ENCODE measurements around the gene NNMT.

Gene NNMT

DNA sequence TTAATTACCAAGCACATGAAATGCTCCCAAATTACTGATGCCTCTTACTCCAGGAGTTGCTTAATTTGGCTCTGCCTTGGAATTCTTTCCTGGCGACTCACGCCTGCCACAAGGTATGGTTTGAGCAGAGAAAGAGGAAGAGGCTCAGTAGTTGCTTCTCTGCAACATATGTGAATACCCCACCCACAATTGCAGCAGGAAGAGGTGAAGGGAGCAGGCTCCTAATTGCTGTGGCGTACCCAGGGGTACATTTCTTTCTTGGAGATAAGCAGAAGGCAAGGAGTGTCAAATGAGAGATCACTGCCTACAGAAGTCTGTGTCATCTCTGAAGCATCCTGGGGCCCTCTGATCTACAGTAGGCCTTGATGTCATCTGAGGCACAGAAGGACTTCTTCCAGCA lies 10.6 kb upstream of the NNMT start:
- peak; percentile 84 for DNase-seq

DNA sequence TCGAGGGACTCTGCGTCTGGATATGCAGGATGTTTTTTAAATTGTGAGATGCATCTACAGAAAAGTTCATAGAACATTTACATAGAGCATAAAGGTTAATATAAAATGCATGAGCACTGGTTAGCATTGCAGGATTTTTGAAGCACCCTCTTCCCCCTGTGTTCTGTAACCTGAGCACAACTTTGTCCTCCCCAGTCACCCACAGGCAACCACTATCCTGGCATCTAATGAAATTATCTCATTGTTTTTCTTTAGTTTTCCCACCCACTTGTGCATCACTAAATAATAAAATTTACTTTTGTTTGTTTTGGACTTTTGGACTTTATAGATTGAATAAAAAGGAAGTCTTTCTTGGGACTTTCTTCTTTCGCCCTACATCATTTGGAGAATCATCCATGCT lies 10.0 kb upstream of the NNMT start:
- no peak for DNase-seq

DNA sequence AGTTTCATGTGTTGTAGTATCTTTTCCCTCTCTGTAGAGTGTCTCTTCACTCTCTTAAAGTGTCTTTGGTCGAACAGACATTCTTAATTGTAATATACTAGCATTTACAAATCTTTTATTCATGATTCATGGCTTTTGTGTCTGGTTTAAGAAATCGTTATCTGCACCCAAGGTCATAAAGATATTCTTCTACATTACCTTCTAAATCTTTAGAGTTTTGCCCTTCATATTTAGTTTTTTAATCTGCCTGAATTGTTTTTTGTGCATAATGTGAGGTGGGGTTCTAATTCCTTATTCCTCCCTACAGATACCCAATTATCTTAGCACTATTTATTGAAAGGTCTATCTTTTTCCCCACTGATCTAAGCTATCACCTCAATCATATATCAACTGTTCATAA lies 9.0 kb upstream of the NNMT start:
- no peak for DNase-seq

DNA sequence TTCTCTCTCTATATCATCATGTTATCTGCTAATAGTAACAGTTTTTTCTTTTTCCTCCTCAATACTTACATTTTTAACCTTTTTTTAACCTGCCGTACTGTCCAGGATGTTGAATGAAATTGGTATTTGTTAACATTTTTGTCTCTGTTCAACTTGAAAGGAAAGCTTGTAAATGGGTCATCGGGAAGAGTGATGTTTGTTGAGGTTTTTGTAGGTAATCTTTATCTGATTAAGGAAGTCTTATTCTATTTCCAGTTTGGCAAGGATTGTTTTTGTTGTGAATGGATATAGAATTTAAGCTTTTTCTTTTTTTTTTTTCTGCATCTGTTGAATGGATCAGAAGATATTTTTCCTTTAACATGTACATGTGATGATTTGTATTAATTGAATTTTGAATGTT lies 8.1 kb upstream of the NNMT start:
- no peak for DNase-seq

DNA sequence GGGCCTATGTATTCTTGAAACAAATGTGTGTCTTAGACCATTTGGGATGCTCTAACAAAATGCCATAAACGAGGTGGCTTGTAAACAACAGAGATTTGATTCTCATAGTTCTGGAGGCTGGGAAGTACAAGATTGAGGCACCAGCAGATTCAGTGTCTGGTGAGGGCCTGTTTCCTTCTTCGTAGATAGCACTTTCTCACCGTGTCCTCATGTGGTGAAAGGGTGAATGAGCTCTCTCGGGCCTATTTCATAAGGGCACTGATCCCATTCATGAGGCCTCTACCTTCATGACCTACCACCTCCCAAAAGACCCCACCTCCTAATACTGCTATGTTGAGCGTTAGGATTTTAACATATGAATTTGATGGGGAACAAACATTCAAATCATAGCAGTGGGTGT lies 6.4 kb upstream of the NNMT start:
- DNase-seq, result no peak

DNA sequence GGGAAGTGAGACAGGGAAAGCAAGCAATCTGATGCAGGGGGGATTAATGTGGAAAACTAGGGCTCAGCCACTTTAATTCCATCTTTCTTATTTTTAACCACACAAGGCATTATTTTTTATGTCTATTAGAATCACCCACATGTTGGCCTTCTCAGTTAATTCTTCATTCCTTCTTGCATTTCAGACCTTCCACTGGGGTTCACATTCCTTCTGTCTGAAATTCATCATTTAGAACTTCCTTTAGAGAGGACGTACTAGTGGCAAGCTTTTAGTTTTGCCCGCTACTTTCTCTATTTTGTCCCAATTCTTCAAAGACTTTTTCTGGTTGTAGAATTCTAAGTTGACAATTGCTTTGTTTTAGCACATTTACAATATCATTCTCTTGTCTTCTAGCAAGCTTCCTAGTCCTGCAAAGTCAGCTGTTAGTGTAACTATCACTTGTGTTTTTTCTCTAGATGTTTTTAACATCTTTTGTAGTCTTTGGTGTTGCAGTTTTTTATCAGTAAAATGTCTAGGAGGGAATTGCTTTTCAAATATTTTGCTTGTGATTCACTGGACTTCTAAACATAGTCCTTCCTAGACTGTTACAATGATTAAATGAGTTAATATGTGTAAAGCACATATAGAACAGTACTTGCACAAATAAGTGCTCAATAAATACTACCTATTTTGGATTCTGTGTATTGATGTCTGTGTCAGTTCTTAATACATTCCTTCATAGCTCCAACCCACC lies 5.5 kb upstream of the NNMT start:
- peak; percentile 85 for DNase-seq

DNA sequence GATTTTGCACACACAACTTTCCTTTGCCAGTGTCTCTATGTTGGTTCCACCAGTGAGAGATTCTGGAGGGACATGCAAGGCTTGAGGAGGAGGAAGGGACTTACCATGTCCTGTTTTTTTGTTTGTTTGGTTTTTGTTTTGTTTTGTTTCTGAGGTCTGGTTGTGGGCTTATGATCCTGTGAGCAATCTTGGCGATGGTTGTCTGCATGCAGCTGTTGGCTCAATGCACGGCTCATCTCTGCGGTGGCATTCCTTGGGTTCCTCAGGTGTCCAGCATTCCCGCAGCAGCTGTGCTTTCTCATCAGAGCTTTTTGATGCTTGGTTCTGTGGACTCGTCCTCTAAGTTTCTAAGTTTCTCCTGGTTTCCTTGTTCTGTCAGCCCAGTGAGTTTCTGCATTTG lies 4.8 kb upstream of the NNMT start:
- peak; percentile 90 for DNase-seq

DNA sequence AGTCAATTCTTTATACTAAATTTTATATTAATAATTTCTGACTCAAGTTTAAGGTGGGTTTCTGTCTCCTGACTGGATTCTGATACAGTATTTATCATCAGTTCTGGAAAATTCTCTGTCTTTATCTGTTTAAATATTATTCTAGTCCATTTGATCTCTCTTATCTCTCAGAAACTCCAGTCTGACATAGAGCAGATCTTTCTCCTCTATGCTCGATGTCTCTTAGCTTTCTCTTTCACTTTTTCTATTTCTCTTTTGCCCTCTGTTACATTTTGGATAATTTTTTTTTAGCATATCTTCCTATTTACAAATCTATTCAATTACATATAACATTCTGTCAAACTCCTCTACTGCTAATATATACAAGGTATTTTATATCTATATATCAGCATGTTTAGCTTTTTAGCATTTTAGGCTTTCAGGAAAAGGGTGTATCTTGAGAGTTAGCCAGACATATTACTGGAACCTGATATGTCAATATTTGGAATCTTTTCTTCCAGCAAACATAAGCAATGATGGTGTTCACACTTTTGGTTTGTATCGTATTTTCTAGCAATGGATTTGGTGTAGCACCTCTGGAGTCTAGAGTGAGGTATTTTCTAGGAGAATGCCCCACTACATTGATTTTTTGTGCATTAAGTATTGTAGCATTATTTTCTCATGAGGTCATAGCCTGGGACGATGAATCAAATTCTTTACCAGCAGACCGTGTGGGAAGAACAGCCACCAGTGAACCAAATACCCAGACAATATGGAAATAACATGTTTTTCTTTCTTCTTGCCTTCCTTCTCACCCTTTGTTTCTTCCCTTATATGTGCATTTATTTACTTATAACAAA lies 4.1 kb upstream of the NNMT start:
- peak; percentile 92 for DNase-seq

DNA sequence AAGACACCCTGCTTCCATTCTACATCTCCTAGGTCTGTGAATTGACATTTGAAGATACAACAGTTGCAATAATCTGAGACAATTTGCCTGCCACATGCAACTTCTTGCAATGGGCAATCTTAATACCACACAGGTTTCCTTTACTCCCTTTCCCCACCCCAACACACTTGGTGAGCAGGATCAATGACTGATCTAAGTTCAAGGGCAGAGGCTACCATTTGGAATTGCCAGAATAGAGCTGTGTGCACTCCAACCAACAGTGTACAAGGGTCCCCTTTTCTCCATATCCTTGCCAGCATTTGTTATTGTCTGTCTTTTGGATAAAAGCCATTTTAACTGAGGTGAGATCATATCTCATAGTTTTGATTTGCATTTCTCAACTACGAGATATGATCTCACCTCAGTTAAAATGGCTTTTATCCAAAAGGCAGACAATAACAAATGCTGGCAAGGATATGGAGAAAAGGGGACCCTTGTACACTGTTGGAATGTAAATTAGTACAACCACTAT lies 2.9 kb upstream of the NNMT start:
- no peak for DNase-seq

DNA sequence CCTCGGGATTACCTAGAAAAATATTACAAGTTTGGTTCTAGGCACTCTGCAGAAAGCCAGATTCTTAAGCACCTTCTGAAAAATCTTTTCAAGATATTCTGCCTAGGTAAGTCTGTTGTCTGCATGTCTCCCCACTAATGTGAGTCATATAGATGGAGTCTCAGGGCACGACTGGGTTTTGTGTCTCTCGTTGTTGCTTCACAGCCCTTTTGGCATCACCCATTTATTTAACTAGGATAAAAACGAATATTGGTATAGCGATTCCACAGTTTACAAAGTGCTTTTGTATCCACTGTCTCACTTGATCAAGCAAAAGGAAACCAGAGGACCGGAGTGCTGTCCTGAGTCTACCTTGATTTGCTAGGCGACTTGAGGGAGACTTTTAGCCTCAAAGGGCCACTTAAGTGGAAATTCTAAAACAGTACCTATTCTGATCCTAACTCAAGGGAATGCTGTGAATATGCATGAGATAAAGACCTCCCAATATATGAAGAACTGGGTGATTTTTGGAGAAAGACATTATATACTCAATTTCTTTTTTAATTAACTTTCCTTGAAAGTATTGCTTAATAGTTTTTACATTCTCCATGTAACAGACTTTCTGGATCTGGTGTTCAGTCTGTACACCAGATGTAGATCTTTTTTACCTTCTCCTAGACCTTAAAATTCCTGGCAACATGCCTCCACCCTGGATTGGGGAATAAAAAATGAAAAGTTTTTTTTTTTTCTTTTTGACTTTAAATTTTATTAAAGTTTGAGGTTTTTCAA lies 590 bp downstream of the NNMT start:
- no peak for DNase-seq

DNA sequence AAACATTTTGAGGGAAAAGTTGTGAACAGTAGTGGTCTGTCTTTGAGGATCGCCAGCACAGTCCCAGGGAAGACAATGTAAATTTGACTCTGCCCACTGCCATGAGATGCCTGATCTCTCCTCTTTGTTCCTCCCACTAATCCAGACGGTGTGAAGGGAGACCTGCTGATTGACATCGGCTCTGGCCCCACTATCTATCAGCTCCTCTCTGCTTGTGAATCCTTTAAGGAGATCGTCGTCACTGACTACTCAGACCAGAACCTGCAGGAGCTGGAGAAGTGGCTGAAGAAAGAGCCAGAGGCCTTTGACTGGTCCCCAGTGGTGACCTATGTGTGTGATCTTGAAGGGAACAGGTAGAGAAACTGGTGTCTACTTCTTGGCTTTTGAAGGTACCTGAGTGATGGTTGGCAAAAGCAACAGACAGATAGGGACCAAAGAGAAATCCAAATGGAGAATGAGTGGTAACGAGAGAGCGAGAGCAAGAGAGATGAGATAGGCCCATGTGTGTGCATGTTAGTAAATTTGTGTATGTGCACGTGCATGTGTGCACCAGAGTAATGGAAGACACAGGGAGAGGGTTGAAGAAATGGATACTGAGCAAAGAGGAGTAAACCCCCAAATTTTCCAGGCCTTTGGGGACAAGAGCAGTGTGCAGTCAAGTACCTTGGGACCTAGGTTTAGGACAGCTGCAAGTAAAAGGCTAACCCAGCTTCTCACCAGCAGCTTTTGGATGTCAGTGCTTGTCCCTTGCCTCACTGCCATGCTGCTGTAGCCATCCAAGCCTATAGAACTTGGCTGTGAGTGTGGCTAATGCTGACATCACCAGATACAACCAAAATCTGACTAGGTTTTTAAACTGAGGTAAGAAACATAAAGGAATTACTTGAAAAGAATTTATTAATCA lies 1.9 kb downstream of the NNMT start:
- peak; percentile 45 for DNase-seq

DNA sequence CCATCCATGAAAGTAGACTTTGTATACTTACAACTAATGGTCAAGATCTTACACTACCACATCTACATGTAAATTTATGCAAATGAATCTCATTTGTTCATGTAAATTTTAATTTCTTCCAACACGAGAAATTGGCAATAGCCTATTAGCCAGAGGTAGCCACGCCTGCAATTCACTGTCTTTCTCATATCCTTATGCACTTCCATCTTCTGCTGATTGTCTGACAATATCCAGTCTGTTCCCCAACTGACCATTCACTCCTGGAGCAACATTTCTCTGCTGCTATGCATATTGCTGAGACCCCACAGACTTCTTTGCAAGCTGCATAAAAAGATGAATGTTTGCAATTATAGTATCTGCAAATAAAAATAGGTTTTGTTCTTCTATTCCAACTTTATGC lies 2.5 kb downstream of the NNMT start:
- no peak for DNase-seq

DNA sequence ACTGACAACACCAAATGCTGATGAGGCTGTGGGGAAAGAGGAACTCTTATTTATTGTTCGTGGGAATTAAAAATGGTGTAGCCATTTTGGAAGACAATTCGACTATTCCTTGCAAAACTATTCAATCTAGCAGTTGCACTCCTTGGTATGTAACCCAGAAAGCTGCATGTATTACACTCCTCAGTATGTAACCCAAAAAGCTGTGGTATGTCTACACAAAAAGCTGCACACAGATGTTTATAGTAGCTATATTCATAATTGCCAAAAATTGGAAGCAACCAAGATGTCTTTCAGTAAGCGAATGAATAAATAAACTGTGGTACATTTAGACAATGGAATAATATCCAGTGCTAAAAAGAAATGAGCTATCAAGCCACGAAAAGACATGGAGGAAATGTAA lies 4.9 kb downstream of the NNMT start:
- DNase-seq, result no peak

DNA sequence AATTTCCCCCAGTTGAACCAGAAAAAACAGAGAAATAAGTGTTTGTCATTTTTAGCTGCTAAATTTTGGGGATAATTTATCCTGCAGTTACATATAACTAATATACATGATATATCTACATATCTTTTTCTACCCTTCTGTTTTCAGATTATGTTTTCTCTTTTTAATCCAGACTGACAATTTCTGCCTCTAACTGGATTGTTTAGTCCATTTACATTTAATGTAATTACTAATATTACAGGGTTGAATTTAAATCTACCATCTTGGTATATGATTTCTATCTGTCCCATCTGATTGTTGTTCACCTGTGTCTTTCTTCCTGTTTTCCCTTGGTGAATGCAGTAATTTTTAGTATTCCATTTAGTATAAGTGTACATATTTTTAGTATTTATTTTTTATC lies 5.7 kb downstream of the NNMT start:
- no peak for DNase-seq

DNA sequence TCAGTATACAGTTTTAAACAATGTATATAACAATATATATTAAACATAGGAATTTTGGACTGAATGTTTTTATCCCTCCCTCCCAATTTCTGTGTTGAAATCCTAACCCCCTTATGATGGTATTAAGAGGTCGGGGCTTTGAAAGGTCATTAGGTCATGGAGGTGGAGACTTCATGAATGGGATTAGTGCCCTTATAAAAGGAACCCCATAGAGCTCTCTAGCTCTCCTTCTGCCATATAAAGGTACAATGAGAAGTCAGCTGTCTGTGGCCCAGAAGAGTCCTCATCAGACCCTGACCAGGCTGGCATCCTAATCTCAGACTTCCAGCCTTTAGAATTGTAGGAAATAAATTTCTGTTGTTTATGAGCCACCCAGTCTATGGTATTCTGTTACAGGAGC lies 6.5 kb downstream of the NNMT start:
- no peak for DNase-seq

DNA sequence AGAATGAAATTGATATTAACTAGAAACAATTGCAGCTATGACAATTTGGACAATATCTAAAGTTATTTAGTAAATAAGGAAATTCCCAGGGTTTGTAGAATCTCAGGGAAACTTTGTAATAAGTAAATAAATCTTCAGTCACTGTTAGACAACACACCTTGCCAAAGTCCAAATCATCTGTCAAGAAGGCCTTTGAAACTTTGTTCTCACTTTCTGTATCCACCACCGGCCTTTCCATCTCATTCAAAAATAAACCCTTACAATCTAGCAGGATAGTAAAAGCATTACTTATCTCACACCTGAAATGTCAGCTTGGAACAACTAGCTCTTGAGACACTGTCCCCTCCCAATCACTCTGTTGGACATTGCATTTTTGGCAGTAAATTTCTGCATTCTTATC lies 7.9 kb downstream of the NNMT start:
- DNase-seq, result no peak

DNA sequence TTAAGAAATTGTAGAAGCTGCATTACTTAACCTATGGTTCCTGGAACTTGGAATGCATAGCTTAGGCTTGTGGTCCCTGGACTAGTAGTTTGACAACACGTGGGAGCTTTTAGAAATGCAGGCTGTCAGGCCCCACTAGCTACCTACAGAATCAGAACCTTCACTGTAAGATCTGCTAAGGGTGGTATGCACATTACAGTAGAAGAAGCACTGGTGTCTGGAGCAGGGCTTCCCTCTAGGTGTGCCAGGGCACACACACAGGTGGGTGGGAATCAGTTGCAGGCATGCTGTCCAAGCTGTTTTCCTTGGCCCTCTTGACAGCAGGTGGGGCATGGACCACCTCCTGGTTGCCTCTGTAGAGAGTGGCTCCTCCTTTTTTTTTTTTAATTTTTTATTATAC lies 8.8 kb downstream of the NNMT start:
- DNase-seq, result no peak

DNA sequence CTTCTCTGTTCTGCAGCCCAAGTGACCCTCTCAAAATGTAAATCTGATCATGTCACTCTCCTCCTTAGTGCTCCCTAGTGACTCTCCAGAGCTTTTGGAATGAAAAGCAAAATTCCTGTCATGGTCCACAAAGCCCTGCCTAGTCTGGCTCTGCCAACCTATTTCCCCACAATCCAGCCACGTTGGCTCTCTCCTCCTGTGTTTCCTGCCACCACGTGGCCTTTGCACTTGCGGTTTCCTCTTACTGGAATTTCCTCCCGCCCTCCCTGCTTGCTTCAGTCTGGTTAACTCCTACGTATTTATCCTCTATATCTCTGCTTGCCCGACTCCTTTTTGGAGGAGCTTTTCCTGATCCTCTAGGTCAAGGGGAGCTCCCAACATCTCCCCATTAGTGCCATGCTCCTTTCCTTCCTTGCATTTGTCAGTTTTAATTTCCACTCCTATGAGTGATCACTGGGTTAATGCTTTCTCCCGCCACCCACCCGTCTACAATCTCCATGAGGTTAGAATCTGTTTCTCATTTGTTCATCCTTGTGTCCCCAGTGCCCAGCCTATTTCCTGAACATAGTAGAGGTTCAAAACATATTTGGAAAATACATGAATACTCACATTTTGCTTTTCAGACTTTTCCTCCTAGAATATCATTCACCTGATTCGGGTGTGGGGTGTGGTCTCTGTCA lies 11.5 kb downstream of the NNMT start:
- DNase-seq, result peak; percentile 91

DNA sequence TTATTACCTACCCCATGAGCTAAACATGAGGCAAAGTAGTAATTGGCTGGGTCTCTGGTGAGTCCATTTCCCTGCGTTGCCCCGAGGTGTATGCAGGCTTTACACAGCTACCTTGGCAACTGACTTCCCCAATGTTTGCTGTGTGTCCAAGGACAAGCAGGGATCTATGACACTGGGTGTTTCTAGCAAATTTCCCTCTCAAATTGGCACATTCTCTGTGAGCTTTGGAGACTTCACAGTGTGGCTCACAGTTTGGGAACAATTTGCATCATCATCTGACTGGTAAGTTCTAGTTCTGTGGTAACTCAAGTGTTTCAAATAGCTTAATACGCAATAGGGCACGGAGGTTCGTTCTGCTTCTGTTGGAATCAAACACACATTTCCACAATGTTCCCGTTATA lies 12.5 kb downstream of the NNMT start:
- peak; percentile 35 for DNase-seq

DNA sequence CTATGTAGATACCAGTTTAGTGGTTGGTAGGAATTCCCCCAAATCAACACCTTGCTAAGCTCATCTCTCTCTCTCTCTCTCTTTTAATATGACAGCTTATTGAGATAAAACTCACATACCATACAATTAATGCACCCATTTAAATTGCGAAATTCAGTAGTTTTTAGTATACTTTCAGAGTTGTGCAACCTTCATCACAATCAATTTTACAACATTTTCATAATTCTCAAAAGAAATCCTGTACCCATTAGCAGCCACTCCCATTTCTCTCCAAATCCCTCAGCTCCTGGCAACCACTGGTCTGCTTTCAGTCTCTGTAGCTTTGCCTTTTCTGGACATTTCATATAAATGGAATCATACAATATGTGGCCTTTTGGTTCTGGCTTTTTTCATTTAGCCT lies 13.3 kb downstream of the NNMT start:
- DNase-seq, result no peak

DNA sequence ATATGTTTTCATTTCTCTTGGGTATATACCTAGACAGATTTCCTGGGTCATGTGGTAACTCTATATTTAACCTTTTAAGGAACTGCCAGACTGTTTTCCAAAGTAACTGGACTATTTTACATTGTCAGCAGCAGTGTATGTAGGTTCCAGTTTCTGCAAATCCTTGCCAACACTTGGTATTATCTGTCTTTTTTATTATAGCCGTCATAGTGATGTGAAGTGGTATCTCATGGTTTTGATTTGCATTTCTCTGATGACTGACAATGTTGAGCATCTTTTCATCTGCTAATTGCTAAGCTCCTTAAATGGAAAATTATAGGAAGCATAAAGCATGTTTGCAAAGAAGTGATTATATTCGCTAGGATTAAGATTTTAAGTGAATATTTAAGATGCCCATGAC lies 13.9 kb downstream of the NNMT start:
- no peak for DNase-seq

DNA sequence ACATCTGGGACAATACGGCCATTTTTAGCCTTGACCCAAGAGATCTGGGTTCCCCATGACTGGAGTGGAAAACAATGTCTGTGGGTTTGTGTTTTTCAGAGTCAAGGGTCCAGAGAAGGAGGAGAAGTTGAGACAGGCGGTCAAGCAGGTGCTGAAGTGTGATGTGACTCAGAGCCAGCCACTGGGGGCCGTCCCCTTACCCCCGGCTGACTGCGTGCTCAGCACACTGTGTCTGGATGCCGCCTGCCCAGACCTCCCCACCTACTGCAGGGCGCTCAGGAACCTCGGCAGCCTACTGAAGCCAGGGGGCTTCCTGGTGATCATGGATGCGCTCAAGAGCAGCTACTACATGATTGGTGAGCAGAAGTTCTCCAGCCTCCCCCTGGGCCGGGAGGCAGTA lies 15.7 kb downstream of the NNMT start:
- DNase-seq, result no peak
